ENCODE data around the gene OR6A2.
"Not testable (repeated sequence)": the region's sequence is repeated elsewhere in the genome, so short reads cannot be mapped to it uniquely, and the experiment has no call there.

OR6A2 gene

GRCh38 chr11:6817694-6818093 lies 18.2 kb upstream of the OR6A2 start:
- Histone ChIP-seq H3K27ac (no peak overlapping the region), H3K4me1 (ENCODE audit: control insufficient read depth in 1 of 2, insufficient read depth in 1 of 2, low read depth in 1 of 2, low read length in 1 of 2) (no peaks in the 10 kb centered on the region), H3K9me3 (no peaks in the 10 kb centered on the region), H3K4me3 (ENCODE audit: low read depth in 1 of 2, low read length in 1 of 2) (no peak overlapping the region), H3K36me3 (no peaks in the 10 kb centered on the region), H3K27me3 (peaks cover 3% of the 10 kb centered on the region)
- no peak for TF ChIP-seq CTCF (IDR thresholded peaks at IDR 0.05)

GRCh38 chr11:6813656-6814055 lies 14.2 kb upstream of the OR6A2 start:
- H3K4me3 ChIP-seq (ENCODE audit: low read depth in 1 of 2, low read length in 1 of 2): no peak overlapping the region
- no peak for TF ChIP-seq CTCF (IDR thresholded peaks at IDR 0.05)
- no peaks in the 10 kb centered on the region for H3K4me1 ChIP-seq (ENCODE audit: control insufficient read depth in 1 of 2, insufficient read depth in 1 of 2, low read depth in 1 of 2, low read length in 1 of 2)
- H3K36me3 ChIP-seq: no peaks in the 10 kb centered on the region
- H3K27me3 ChIP-seq: no peaks in the 10 kb centered on the region
- H3K27ac ChIP-seq: no peak overlapping the region
- H3K9me3 ChIP-seq: no peaks in the 10 kb centered on the region

GRCh38 chr11:6812390-6813005 lies 13.0 kb upstream of the OR6A2 start:
- H3K4me3 ChIP-seq (ENCODE audit: low read depth in 1 of 2, low read length in 1 of 2): no peak overlapping the region
- H3K9me3 ChIP-seq: no peaks in the 10 kb centered on the region
- peak; percentile 79 for TF ChIP-seq CTCF (IDR thresholded peaks at IDR 0.05)
- H3K4me1 ChIP-seq (ENCODE audit: control insufficient read depth in 1 of 2, insufficient read depth in 1 of 2, low read depth in 1 of 2, low read length in 1 of 2): no peaks in the 10 kb centered on the region
- H3K36me3 ChIP-seq: no peaks in the 10 kb centered on the region
- H3K27me3 ChIP-seq: no peaks in the 10 kb centered on the region
- no peak overlapping the region for H3K27ac ChIP-seq

GRCh38 chr11:6801075-6801474 lies 1.6 kb upstream of the OR6A2 start:
- not testable (repeated sequence) for H3K27ac ChIP-seq; H3K9me3 ChIP-seq; H3K27me3 ChIP-seq; H3K4me1 ChIP-seq (ENCODE audit: control insufficient read depth in 1 of 2, insufficient read depth in 1 of 2, low read depth in 1 of 2, low read length in 1 of 2); H3K4me3 ChIP-seq (ENCODE audit: low read depth in 1 of 2, low read length in 1 of 2); H3K36me3 ChIP-seq

GRCh38 chr11:6794639-6795038 lies 4.8 kb downstream of the OR6A2 start:
- Histone ChIP-seq H3K4me1 (ENCODE audit: control insufficient read depth in 1 of 2, insufficient read depth in 1 of 2, low read depth in 1 of 2, low read length in 1 of 2) (no peaks in the 10 kb centered on the region), H3K4me3 (ENCODE audit: low read depth in 1 of 2, low read length in 1 of 2) (no peak overlapping the region), H3K27ac (no peak overlapping the region), H3K36me3 (no peaks in the 10 kb centered on the region), H3K9me3 (no peaks in the 10 kb centered on the region), H3K27me3 (no peaks in the 10 kb centered on the region)
- TF ChIP-seq CTCF (IDR thresholded peaks at IDR 0.05): no peak

- H3K9me3 ChIP-seq: no peaks in the 10 kb centered on the region
- no peaks in the 10 kb centered on the region for H3K4me1 ChIP-seq (ENCODE audit: control insufficient read depth in 1 of 2, insufficient read depth in 1 of 2, low read depth in 1 of 2, low read length in 1 of 2)
- H3K4me3 ChIP-seq (ENCODE audit: low read depth in 1 of 2, low read length in 1 of 2): no peak overlapping the region
- H3K27ac ChIP-seq: no peak overlapping the region
- no peak for TF ChIP-seq CTCF (IDR thresholded peaks at IDR 0.05)
- no peaks in the 10 kb centered on the region for H3K27me3 ChIP-seq
- no peaks in the 10 kb centered on the region for H3K36me3 ChIP-seq
Measured at GRCh38 chr11:6790546-6790945, 8.9 kb downstream of the OR6A2 start.

All from neutrophil (primary cell).